HL-60/S4 treated with retinoic acid at 250 ng/mL for 4 days and 3 days (cell line): ENCODE results near the gene GJC3.
"Not testable (repeated sequence)": the region's sequence is repeated elsewhere in the genome, so short reads cannot be mapped to it uniquely, and the experiment has no call there.

Experiments
- in situ Hi-C: fragments of 300-500 bp; cut with MboI; formaldehyde crosslinking; loops from 2 replicates; pipeline ENCODE4 v1.7.0; 2022; ENCODE audit warnings: low sequenced_read_pairs

GJC3 gene

GRCh38 chr7:99928994-99929729, at the start of gene GJC3:
GJC3 (minus strand) TSS chr7:99929620; CDS start chr7:99929620, 0 bp downstream.
- in situ Hi-C loops = no loop called here

GRCh38 chr7:99976626-99977025, 47.2 kb upstream of the GJC3 start:
- in situ Hi-C loops = no loop called here

- in situ Hi-C loops = no loop called here
Observed at GRCh38 chr7:99975782-99976521, 46.5 kb upstream of the GJC3 start, which contains the start of gene AZGP1. AZGP1 (minus strand) TSS chr7:99976031; CDS start chr7:99976020, 11 bp downstream.

- in situ Hi-C loops = no loop called here
Observed at GRCh38 chr7:99974681-99975080, 45.3 kb upstream of the GJC3 start.

- in situ Hi-C loops = not testable (repeated sequence)
Observed at GRCh38 chr7:99973817-99974216, 44.4 kb upstream of the GJC3 start.

- in situ Hi-C loops = no loop called here
Observed at GRCh38 chr7:99971242-99971641, 41.8 kb upstream of the GJC3 start.

- in situ Hi-C loops = not testable (repeated sequence)
Observed at GRCh38 chr7:99969813-99970212, 40.4 kb upstream of the GJC3 start.

- in situ Hi-C loops = no loop called here
Observed at GRCh38 chr7:99969298-99969697, 39.9 kb upstream of the GJC3 start.

- in situ Hi-C loops = no loop called here
Observed at GRCh38 chr7:99958564-99959227, 29.3 kb upstream of the GJC3 start.

- in situ Hi-C loops = no loop called here
Observed at GRCh38 chr7:99955247-99955646, 25.8 kb upstream of the GJC3 start.

- in situ Hi-C loops = not testable (repeated sequence)
Observed at GRCh38 chr7:99954643-99955042, 25.2 kb upstream of the GJC3 start.

GRCh38 chr7:99953649-99954048, 24.2 kb upstream of the GJC3 start:
- in situ Hi-C loops = no loop called here

GRCh38 chr7:99952649-99953048, 23.2 kb upstream of the GJC3 start:
- in situ Hi-C loops = not testable (repeated sequence)

GRCh38 chr7:99950819-99951218, 21.4 kb upstream of the GJC3 start:
- in situ Hi-C loops = not testable (repeated sequence)

GRCh38 chr7:99949645-99950228, 20.3 kb upstream of the GJC3 start:
- in situ Hi-C loops = no loop called here

- in situ Hi-C loops = no loop called here
Observed at GRCh38 chr7:99947608-99948007, 18.2 kb upstream of the GJC3 start.

- in situ Hi-C loops = no loop called here
Observed at GRCh38 chr7:99944497-99945070, 15.2 kb upstream of the GJC3 start.

- in situ Hi-C loops = no loop called here
Observed at GRCh38 chr7:99943641-99944496, 14.4 kb upstream of the GJC3 start.

- in situ Hi-C loops = no loop called here
Observed at GRCh38 chr7:99938296-99938695, 8.9 kb upstream of the GJC3 start.

- in situ Hi-C loops = not testable (repeated sequence)
Observed at GRCh38 chr7:99935009-99935408, 5.6 kb upstream of the GJC3 start.
